HG03469 (cell line): Measurements from ENCODE around the gene ZNF865.

Experiments
- ATAC-seq: cut with Tn5 transposase; IDR thresholded peaks from one replicate; pipeline ENCODE4 v1.9.1; 2021; ENCODE audit warnings: mild to moderate bottlenecking, moderate library complexity, moderate number of reproducible peaks; ENCODE audit not compliant: unreplicated experiment

The ZNF865 gene

DNA sequence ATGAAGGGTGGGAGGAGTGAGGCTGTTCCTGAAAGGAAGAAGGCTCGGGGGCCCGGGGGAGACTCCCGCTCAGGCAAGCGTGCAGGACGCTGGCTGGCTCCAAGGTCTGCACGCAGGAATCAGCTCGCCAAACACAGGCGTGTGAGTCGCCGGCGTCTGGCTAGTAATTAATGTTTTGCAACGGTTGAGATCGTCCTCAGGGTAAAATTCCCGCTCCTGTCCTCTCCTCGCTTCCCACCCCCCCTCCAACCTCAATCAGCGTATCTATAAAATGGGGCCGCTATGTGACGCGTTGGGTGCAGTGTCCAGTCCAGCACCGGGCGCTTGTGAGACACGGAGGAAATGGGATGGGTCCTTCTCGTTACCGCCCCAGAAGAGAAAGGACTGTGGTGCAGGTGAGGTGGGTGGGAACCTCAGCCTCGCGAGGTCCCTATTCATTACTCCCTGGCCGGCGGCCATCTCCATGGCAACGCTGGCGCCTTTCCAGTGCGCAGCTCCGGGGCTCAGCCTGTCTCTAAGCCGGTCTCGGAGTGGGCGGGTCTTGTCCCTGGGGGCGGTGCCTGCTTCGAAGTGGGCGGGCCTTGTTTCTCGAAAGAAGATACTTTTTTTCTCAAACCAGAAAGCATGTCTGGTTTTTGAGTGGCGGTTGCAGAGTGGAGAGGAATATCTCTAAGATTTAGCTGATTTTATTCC lies 18.3 kb upstream of the ZNF865 start:
- peak; percentile 92 for ATAC-seq

DNA sequence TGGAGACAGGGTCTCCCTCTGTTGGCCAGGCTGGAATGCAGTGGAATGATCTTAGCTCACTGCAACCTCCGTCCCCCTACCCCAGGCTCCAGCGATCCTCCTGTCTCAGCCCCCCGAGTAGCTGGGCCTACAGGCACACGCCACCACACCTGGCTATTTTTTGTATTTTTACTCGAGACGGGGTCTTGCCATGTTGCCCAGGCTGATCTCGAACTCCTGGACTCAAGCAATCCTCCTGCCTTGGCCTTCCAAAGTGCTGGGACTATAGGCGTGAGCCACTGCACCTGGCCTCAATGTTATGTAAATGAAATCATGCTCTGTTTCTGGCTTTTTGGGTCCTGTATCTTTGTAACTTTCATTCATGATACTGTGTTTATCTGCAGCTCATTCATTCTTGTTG lies 16.7 kb upstream of the ZNF865 start:
- no peak for ATAC-seq

DNA sequence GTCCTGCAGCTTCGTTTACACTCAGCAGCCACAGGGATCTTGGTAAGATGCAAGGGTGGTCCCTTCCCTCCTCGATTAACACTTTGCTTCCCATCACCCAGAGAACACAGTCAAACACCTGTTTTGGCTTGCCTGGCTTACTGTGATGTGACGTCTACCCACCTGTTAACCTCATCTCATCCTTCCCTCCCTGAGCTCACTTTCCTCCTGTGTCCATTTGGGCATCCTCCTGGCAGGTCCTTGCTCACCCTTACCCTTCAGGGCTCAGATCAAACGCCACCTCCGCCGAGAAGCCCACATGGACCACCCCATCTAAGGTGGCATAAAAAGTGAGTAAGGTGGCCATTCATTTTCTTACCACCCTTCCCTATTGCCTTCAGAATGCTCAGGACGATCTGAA lies 15.3 kb upstream of the ZNF865 start:
- ATAC-seq: no peak

DNA sequence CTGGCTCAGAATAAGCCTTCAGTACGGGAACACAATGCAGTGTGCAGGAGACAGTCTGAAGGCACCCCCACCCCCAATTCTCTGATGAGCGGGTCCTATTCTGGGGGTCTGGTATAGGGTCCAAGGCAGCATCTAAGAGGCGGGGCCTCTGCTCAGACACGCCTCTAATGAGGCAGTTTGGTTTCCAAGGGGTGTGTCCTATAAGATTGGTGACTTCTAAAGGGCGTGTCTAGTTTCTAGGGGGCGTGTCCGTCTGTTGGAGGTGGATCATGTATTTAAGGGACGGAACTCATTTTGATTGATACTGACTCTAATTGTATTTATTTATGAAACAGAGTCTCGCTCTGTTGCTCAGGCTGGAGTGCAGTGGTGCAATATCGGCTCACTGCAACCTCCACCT lies 14.8 kb upstream of the ZNF865 start:
- no peak for ATAC-seq

DNA sequence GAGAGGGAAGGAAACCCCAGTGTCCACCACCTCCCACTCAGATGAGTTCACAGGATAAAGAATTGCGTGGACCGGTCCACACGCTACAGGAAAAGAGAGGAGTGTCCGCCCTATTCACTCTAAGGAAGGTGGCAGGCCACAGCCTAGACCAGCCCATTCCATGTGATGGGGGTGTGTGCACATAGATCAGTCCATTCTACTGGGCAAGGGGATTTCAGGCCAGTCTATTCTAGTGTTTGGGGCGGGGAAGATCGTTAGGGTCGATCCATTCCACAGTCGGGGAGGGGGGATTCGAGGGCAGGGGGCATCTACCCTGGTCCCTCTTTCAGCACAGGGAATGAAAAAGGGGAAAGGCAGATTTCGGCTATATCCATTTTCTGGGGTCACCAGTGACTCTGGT lies 13.9 kb upstream of the ZNF865 start:
- ATAC-seq: no peak

DNA sequence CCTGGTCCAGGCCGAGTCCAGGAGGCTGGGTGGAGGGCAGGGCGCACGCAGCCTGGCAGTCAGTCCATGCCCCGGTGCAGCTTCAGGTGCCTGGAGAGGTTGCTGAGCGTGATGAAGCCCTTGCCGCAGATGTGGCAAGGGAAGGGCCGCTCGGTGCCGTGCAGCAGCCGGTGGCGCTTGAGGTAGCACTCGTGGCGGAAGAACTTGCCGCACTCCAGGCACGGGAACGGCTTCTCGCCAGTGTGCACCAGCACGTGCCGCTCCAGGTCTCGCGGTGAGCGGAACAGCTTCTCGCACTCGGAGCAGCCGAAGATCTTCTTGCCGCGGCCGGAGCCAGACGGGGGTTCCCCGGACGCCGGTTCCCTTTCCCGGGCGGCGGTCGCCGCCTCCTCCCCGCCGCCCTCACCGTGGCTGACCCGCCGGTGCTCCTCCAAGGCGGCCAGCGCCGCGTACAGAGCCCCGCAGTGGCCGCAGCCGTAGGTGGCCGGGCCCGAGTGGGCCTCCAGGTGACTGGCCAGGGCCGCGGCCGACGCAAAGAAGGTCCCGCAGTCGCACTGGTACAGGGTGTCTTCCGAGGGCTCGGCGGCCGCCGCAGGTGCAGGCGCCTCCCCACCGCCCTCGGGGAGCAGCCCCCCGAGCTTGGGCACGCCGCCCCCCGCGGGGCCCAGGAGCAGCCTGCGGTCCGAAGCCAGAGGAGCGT lies 12.9 kb upstream of the ZNF865 start:
- no peak for ATAC-seq

DNA sequence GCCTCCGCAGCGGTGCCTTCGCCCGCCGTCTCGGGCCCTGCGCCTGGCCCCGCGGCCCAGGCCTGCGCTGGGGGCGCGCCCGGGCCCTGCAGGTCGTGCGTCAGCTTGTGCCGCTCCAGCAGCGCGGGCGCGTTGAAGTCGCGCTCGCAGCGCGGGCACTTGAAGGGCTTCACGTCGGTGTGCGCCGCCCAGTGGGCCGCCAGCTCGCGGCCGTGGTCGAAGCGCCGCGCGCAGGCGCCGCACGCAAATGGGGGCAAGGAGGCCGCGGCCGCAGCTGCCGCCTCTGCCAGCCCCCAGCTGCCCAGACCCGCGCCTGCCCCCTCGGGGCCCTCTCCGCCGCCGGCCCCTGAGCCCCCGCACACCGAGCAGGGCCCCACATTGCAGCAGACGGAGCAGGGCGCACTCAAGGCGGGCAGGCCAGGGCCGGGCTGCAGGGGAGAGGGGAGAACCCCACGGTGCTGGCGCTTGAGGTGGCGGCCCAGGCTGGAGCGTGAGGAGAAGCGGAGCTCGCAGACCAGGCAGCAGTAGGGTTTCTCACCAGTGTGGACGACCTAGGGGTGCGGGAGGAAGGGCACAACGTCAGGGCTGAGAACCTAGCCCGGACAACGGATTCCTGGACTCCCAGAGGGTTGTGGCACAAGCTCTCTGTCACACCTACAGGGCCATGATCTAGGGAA lies 12.2 kb upstream of the ZNF865 start:
- no peak for ATAC-seq

DNA sequence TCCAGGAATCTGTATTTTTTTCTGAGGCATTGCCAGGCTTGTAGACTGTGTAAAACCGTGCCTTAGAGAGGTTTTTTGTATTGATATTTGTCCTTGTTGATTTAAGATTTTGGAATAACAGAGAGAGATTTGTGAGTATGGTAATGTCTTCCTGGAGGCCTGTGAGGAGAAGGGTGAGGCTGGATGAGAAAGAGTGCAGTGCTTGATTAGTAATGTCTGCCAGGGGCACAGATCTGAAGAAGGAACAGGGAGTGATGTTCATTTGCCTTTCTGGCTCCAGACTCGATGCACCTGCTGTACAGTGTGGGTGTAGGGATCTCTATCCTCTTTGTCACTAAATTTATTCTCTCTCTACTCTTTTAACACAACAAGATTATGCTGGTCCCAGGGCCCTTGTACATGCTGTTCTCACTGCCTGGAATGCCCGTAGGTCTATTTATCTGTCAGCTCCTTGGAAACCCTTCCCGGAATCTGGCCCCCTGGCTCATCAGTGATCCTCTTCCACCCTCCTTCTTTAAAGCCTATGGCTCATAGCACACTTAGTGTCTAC lies 10.4 kb upstream of the ZNF865 start:
- ATAC-seq: no peak

DNA sequence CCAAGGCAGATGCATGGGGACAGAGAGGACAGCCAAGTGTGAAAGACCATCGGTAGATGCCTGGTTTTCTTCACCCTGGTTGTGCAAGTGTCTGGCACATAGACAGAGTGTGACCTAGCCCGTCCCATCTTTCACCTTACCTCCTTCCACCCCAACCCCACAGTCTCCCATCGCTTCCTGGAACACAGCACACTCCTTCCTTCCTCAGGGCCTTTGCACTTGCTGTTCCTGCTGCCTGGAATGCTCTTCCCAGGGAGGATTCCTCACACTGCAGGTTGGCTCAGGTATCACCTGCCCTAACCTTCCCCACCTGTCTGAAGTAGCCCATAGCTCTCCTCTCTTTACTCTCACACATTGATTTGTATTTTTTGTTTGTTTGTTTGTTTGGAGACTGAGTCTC lies 9.1 kb upstream of the ZNF865 start:
- no peak for ATAC-seq

DNA sequence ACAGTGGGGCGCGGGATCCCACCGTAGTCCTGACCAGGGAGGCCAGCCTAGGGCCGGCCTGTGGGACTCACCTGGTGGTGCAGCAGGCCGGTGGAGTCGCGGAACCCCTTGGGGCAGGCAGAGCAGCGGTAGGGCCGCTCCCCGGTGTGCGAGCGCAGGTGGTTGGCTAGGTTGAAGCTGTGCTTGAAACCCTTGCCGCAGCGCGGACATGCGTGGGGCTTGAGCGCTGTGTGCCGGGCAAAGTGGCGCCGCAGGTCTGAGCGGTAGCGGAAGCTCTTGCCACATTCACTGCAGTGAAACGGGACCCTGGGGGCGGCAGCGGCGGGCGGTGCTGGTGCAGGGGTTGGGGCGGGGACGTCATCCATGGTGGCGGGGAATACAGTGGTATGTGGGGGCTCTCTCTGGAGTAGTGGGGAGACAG lies 7.9 kb upstream of the ZNF865 start:
- ATAC-seq: no peak

DNA sequence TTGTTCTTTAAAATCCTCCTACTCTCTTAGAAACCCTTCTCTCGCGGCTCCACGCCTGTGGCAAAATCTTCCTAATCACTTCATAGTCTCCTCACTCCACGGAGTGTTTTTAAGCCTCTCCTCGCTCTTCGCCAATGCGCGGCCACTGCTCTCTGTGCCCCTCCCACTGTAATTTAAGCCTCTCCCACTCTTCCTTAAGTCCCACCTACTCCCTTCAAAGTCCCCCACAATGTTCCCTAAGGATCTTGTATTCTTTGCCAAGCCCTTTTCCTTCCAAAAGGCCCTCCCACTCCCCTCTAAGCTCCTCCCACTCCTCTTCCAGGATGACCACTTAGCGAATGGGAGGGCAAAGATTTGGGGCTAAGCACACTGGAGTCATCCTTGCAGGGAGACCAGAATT lies 7.4 kb upstream of the ZNF865 start:
- ATAC-seq: no peak

DNA sequence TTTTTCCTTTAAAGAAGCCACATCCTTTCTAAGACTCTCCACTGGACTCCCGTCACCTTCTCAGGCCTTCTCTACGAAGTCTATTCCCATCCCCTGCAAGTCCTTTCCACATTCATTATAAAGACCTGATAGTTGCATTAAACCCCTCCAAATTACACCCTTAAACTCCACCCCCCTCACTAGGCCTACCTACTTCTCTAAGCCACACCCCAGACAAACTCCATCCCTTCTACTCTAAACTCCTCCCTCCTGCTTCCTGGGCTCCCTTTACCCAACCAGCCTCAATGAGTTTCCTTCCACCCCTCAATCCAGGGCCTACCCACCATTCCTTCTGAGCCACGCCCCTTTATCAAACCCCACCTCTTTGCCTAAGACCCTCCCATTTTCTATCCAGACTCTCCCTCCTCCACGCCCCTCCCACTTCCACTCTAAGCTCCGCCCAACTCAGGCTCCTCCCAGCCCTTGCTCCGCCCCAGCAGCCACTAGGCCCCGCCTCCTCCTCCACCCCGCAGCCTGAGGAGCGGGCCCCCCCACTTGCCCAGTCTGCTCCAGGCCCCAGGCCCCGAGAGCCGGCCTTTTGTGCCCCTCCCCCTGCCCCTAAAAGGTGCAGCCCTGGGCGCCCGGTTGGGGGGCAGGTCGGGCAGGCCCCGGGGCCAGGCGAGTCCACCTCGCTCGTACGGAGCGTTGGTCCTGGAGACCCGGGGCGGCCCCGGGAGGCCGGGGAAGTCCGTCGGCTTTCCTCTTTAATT lies 6.6 kb upstream of the ZNF865 start:
- ATAC-seq: no peak

DNA sequence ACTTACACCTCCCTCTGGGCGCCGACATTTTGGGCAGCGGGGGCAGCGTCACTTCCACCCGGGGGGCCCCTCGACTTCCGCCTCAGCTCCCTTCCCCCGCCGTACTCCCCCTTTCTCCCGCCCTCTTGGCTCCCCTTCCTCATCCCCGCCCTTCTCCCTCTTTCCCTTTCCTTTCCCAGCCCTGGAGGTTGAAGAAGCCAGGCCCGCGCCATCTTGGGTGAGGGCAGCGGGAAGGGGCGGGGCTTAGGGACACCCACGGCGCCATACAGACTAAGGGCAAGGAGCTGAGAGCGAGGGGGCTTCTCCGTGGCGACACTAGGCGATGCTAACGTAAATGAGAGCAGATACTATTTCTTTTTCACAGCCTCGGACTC lies 6.0 kb upstream of the ZNF865 start, which contains the start of gene FIZ1:
Gene FIZ1 (minus strand): TSS at position 50 of the 374 bp plus-strand sequence. CDS start 1,652 bp downstream, outside the sequence.
- no peak for ATAC-seq

DNA sequence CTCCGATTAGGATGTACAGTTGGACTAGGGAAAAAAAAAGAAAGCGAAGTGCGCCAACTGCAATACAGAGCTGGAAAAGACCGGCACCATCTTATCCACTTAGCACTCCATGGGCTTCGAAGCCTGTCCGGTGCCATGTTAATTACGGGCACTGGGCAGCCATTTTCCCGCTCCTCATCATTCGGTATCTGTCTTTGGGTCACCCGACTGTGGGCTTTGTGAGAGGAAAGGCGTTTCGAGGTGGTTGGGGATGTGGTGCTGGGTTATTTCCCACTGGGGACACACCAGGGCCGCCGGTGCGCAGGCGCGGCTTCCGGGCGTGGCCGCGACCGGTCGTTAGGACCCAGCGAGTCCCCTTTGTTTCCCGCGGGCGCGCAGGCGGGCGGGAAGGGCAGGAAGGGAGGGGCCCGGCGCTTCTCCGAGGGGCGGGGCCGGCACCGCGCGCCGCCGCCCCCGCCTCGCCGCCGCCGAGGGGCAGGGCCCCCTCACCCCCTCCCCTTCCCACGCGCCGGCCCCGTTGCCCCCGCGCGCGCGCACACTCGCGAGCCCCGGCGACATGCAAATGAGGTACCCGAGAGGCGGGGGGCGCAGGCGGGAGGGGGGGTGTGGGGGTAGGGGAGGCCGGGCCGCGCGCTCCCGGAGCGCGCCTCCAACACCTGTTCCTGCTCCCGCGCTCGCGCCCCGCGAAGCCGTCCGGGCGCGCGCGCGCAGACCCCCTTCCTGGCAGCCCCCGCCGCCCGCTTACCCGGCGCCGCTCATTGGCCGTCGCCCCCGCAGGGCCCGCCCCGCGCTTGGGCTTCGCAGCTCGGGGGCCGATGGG lies 5.4 kb upstream of the ZNF865 start, which contains the start of gene ZNF524:
Gene ZNF524 (plus strand): TSS at position 447 of the 820 bp plus-strand sequence. CDS start 1,825 bp downstream, outside the sequence.
- ATAC-seq: no peak

DNA sequence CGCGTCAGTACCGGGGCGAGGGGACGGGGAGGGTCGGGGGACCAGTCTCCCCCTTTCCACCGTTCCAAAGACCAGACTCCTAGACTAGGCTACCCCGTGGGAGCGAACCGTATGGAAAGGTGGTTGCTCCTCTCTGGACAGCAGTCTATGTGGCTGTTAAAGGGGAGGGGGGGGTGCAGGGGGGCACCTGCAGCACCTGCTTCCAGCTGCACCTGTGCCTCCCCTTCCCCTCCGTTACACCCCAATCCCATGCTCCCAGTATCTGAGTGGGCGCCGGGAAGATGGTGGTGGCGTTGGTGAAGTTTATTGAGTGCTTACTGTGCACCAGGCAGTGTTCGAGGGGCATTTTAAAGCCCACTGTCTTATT lies 4.8 kb upstream of the ZNF865 start:
- ATAC-seq: no peak

DNA sequence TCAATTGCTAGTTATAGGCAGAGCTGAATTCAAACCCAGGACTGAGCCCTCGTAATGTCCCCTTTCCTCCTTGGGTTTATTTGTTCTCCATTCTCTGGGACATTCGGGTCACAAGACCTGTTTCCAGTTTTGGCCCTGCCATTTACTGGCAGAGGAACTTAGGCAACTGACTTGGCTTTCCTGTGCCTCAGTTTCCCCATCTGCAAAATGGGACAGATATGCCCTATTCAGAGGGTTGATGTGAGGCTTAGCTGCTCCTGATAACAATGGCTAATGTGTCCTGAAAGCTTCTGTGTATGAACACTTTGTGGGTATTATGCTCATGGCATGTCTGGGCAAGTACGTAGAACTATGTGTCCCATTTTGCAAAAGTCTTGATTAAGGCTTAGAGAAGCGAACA lies 4.4 kb upstream of the ZNF865 start:
- no peak for ATAC-seq

DNA sequence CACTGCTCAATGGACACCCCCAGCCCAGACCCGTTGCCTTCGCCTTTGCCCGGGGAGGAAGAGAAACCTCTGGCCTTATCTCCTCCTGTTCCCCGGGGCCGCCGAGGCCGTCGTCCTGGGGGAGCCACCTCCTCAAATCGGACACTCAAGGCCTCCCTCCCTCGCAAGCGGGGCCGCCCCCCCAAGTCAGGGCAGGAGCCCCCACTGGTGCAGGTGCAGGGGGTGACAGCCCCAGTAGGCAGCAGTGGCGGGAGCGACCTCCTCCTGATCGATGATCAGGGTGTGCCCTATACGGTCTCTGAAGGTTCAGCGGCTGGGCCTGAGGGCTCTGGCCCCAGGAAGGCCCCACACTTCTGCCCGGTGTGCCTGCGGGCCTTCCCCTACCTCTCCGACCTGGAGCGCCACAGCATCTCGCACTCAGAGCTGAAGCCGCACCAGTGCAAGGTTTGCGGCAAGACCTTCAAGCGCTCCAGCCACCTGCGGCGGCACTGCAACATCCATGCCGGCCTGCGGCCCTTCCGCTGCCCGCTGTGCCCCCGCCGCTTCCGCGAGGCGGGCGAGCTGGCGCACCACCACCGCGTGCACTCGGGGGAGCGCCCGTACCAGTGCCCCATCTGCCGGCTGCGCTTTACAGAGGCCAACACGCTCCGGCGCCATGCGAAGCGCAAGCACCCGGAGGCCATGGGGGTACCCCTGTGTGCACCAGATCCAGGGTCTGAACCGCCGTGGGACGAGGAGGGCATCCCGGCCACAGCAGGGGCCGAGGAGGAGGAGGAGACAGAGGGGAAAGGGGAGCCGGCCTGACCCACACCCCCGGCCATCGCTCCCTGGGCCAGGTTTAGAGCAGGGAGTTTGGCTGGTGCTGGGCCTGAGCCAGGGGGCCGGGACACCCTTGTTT lies 3.1 kb upstream of the ZNF865 start:
- no peak for ATAC-seq

DNA sequence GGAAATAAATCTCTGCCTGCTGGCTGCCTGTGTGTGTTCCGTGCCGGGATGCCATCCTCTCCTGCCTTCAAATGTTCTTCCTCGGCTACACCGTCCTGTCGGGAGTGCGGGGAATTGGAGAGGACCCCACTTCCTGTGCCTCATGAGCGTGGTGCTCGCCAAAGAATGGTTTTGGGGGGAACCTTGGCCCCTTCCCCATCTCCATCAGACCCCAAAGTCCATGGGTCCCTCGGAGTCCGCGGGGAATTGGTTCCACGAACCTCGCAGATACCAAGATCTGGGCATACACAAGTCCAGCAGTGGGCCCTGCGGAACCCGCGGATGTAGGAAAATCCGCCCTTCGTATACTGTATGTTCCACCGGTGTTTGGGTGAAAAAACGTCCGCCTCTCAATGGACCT lies 2.3 kb upstream of the ZNF865 start:
- ATAC-seq: no peak
